ENCODE data around the gene PTPN14. TPM values are rescaled to one million over a fixed set of nuclear protein-coding genes. Genes with fewer than 3 reads are reported as not detected.

PTPN14 gene
- total and polyA plus RNA-seq, 5 donors, result 4.7 to 35.1 (median 17.7) TPM

- H3K27me3 ChIP-seq (ENCODE audit: control insufficient read depth, insufficient read depth), result no peaks in the 10 kb centered on the region
- WGBS, result 95% methylated on average over 3 of the region's 3 CpGs
- intact Hi-C loops (cut with DNase I), result no loop called here
- H3K4me3 ChIP-seq (ENCODE audit: low read length), result no peak overlapping the region
- no peak overlapping the region for H3K27ac ChIP-seq (ENCODE audit: low read length)
- no peaks in the 10 kb centered on the region for H3K9me3 ChIP-seq (ENCODE audit: control insufficient read depth, low read length)
- DNase-seq (no peak), ATAC-seq (no peak)
- peaks cover 5% of the 10 kb centered on the region for H3K4me1 ChIP-seq (ENCODE audit: control insufficient read depth, insufficient read depth, low read length)
These were observed 30.7 kb downstream of the PTPN14 start for GRCh38 chr1:214520544-214521165.

- Histone ChIP-seq H3K9me3 (ENCODE audit: control insufficient read depth, low read length) (no peaks in the 10 kb centered on the region), H3K27me3 (ENCODE audit: control insufficient read depth, insufficient read depth) (no peaks in the 10 kb centered on the region), H3K27ac (ENCODE audit: low read length) (no peak overlapping the region), H3K4me3 (ENCODE audit: low read length) (no peak overlapping the region), H3K4me1 (ENCODE audit: control insufficient read depth, insufficient read depth, low read length) (peaks cover 8% of the 10 kb centered on the region)
- intact Hi-C loops (cut with DNase I), result no loop called here
- DNase-seq (no peak), ATAC-seq (no peak)
These were observed 33.0 kb downstream of the PTPN14 start for GRCh38 chr1:214518361-214518760.

DNA sequence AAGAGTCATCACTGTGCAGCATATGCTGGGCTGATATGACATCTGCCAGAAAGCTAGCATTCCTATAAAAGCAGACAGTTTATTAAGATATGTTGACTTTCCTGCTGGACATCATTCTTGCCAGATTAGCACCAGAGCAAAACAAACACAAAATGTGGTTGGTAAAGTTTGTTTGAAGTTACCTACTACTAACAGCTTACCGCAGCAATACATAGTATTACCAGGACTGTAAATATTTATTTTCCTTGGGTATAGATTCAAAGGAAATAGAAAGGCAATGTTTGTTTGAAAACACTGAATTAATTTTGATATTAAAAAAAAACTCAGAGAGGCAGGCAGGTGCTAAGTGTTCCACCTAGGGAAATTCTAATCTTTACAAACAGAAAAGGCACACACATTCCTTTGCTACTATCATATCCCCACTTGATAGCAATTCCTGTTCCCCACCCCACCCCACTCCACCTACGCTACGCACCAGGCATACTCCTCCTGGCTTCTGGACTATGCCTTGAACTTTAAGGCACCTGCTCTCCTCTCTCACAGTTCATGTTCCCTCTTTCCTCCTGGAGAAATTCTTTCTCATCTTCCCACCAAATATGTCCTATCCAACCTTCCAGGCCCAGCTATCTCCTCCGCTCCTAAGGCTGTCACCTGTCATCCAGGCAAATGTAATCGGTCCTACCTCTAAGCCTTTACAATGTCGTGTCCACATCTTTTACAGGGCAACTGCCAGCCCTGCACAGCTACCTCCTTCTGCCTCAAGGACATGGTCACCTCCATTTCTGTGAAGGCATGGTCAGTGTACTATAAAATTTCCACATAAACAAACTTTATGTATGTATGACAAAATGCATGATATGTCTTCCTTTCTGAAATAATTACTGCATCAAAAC lies 34.7 kb downstream of the PTPN14 start:
- Histone ChIP-seq H3K9me3 (ENCODE audit: control insufficient read depth, low read length) (no peaks in the 10 kb centered on the region), H3K4me3 (ENCODE audit: low read length) (no peak overlapping the region), H3K27me3 (ENCODE audit: control insufficient read depth, insufficient read depth) (no peaks in the 10 kb centered on the region), H3K27ac (ENCODE audit: low read length) (no peak overlapping the region), H3K4me1 (ENCODE audit: control insufficient read depth, insufficient read depth, low read length) (peaks cover 11% of the 10 kb centered on the region)
- ATAC-seq (no peak), DNase-seq (no peak)
- intact Hi-C loops (cut with DNase I), result no loop called here
- WGBS, result 91% methylated on average over 6 of the region's 6 CpGs

- H3K4me3 ChIP-seq (ENCODE audit: low read length), result no peak overlapping the region
- DNase-seq (no peak), ATAC-seq (no peak)
- WGBS, result 71% methylated on average over 3 of the region's 3 CpGs
- H3K4me1 ChIP-seq (ENCODE audit: control insufficient read depth, insufficient read depth, low read length), result peaks cover 11% of the 10 kb centered on the region
- H3K9me3 ChIP-seq (ENCODE audit: control insufficient read depth, low read length), result no peaks in the 10 kb centered on the region
- H3K27ac ChIP-seq (ENCODE audit: low read length), result no peak overlapping the region
- intact Hi-C loops (cut with DNase I), result no loop called here
- H3K27me3 ChIP-seq (ENCODE audit: control insufficient read depth, insufficient read depth), result no peaks in the 10 kb centered on the region
These were observed 35.6 kb downstream of the PTPN14 start for GRCh38 chr1:214515544-214516433.

GRCh38 chr1:214514819-214515383 lies 36.5 kb downstream of the PTPN14 start:
- no peaks in the 10 kb centered on the region for H3K27me3 ChIP-seq (ENCODE audit: control insufficient read depth, insufficient read depth)
- H3K27ac ChIP-seq (ENCODE audit: low read length), result no peak overlapping the region
- H3K4me3 ChIP-seq (ENCODE audit: low read length), result no peak overlapping the region
- H3K4me1 ChIP-seq (ENCODE audit: control insufficient read depth, insufficient read depth, low read length), result peaks cover 11% of the 10 kb centered on the region
- WGBS, result 80% methylated on average over 8 of the region's 8 CpGs
- ATAC-seq, result peak; percentile 11
- no peaks in the 10 kb centered on the region for H3K9me3 ChIP-seq (ENCODE audit: control insufficient read depth, low read length)
- intact Hi-C loops (cut with DNase I), result no loop called here
- no peak for DNase-seq

DNA sequence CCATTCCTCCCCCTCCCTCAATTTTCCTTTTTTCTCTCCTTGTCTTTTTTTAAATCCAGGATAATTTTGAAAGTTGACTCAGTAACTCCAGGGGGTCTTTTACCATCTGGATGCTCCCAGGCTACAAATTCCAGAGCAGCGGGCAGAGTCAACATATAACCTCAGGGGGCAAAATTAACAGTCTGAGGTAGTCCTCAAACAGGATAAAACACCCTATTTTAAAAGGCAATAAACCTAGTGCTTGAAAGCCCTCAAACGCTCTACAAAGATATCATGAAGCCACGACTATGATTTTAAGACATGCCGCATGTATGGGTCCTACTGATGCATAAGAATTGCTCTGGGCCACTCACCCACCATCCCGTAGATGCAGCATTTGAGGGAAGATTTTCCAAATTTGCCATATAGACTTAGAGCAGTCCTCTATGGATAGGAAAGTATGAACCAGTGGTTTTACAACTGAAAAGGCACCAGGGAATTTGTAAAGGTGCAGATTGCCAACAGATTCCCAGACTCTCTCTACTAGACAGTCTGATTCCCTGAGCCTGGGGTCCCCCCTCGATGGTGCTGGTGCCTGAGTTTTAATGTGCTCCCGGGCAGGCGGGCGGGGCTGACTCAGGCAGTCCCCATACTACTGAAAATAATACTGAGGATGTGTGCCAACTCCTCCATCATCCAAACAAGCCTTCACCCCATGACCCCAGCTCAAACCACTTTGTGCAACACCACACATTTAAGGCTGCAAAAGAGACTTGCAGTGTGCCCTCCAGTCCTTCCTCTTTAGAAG lies 37.2 kb downstream of the PTPN14 start:
- DNase-seq (peak in 1 of 3 donors; percentile 58), ATAC-seq (peak; percentile 22 to 49)
- H3K4me1 ChIP-seq (ENCODE audit: control insufficient read depth, insufficient read depth, low read length), result peaks cover 11% of the 10 kb centered on the region
- H3K4me3 ChIP-seq (ENCODE audit: low read length), result no peak overlapping the region
- H3K27me3 ChIP-seq (ENCODE audit: control insufficient read depth, insufficient read depth), result no peaks in the 10 kb centered on the region
- H3K27ac ChIP-seq (ENCODE audit: low read length), result no peak overlapping the region
- no peaks in the 10 kb centered on the region for H3K9me3 ChIP-seq (ENCODE audit: control insufficient read depth, low read length)
- intact Hi-C loops (cut with DNase I), result no loop called here
- WGBS, result 82% methylated on average over 9 of the region's 9 CpGs

- Histone ChIP-seq H3K9me3 (ENCODE audit: control insufficient read depth, low read length) (no peaks in the 10 kb centered on the region), H3K27me3 (ENCODE audit: control insufficient read depth, insufficient read depth) (no peaks in the 10 kb centered on the region), H3K27ac (ENCODE audit: low read length) (no peak overlapping the region), H3K4me3 (ENCODE audit: low read length) (no peak overlapping the region), H3K4me1 (ENCODE audit: control insufficient read depth, insufficient read depth, low read length) (peaks cover 11% of the 10 kb centered on the region)
- 84% methylated on average over 5 of the region's 5 CpGs for WGBS
- DNase-seq, result no peak
- no peak for ATAC-seq
- intact Hi-C loops (cut with DNase I), result no loop called here
These were observed 38.0 kb downstream of the PTPN14 start for GRCh38 chr1:214513394-214513793.

DNA sequence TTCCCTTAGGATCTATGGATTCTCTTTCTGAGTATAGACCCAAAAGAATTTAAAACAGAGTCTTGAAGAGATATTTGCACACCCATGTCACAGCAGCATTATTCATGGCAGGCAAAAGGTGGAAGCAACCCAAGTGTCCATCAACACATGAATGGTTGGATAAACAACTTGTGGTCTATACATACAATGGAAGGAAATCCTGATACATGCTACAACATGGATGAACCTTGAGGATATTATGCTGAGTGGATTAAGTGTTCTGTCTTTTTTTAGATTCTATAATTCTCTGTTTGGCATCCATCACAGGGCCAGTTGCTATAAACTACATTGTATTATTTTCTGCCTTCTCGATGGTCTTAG lies 39.8 kb downstream of the PTPN14 start:
- no peak for DNase-seq
- Histone ChIP-seq H3K27ac (ENCODE audit: low read length) (no peak overlapping the region), H3K27me3 (ENCODE audit: control insufficient read depth, insufficient read depth) (no peaks in the 10 kb centered on the region), H3K4me1 (ENCODE audit: control insufficient read depth, insufficient read depth, low read length) (peaks cover 9% of the 10 kb centered on the region), H3K9me3 (ENCODE audit: control insufficient read depth, low read length) (no peaks in the 10 kb centered on the region), H3K4me3 (ENCODE audit: low read length) (no peak overlapping the region)
- ATAC-seq, result no peak
- 94% methylated on average over 1 of the region's 1 CpG for WGBS
- intact Hi-C loops (cut with DNase I), result no loop called here

DNA sequence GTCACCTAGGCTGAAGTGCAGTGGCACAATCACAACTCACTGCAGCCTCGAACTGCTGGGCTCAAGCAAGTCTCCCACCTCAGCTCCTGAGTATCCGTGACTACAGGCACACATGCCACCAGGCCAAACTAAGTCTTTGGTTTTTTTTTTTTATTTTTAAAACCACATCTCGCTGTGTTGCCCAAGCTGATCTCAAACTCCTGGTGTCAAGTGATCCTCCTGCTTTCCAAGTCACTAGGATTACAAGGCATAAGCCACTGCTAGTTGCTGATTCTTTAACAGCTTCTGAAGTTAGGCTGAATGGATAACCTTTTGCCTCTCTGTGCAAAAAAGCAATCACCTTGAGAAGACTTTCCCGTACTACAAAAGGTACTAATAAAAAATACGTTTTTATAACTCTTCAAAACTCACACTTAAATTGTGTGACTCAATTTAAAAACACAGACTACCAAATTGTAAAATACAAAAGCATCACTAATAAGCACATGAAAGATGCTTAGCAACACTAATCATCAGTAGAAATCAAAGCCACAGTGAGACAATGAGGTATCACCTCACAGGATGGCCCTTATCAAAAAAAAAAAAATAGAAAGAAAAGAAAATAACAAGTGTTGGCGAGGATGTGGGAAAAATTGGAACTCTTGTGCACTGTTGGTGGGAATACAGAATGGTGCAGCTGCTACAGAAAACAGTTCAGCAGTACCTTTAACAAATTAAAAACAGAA lies 40.3 kb downstream of the PTPN14 start:
- DNase-seq (no peak), ATAC-seq (no peak)
- Histone ChIP-seq H3K4me3 (ENCODE audit: low read length) (no peak overlapping the region), H3K27me3 (ENCODE audit: control insufficient read depth, insufficient read depth) (no peaks in the 10 kb centered on the region), H3K9me3 (ENCODE audit: control insufficient read depth, low read length) (no peaks in the 10 kb centered on the region), H3K27ac (ENCODE audit: low read length) (no peak overlapping the region), H3K4me1 (ENCODE audit: control insufficient read depth, insufficient read depth, low read length) (peaks cover 9% of the 10 kb centered on the region)
- intact Hi-C loops (cut with DNase I), result no loop called here
- 95% methylated on average over 6 of the region's 6 CpGs for WGBS

- H3K27me3 ChIP-seq (ENCODE audit: control insufficient read depth, insufficient read depth), result no peaks in the 10 kb centered on the region
- no peaks in the 10 kb centered on the region for H3K9me3 ChIP-seq (ENCODE audit: control insufficient read depth, low read length)
- intact Hi-C loops (cut with DNase I), result no loop called here
- ATAC-seq, result no peak
- no peak overlapping the region for H3K27ac ChIP-seq (ENCODE audit: low read length)
- no peak overlapping the region for H3K4me3 ChIP-seq (ENCODE audit: low read length)
- peaks cover 9% of the 10 kb centered on the region for H3K4me1 ChIP-seq (ENCODE audit: control insufficient read depth, insufficient read depth, low read length)
- no peak for DNase-seq
These were observed 40.9 kb downstream of the PTPN14 start for GRCh38 chr1:214510477-214510876.
